ENCODE data around the gene RHOU. TPM values are rescaled to one million over a fixed set of nuclear protein-coding genes. Genes with fewer than 3 reads are reported as not detected.

RHOU gene
- total and polyA plus RNA-seq, 7 donors, result 5.7 to 90.9 (median 18.9) TPM

- Histone ChIP-seq H3K27me3 (ENCODE audit: insufficient read depth in 3 of 3, low read length in 2 of 3) (no peaks in the 10 kb centered on the region), H3K36me3 (ENCODE audit: insufficient read depth in 1 of 2, low read depth in 1 of 2) (peaks cover 0 to 17% of the 10 kb centered on the region in 2 donors), H3K27ac (no peak overlapping the region), H3K9me3 (no peaks in the 10 kb centered on the region), H3K4me1 (peaks cover 4% of the 10 kb centered on the region), H3K4me3 (no peak overlapping the region)
- intact Hi-C loops (cut with DNase I), result no loop called here
- DNase-seq, result no peak
- ATAC-seq, result no peak
- 51 to 81% (median 71%) methylated on average over 3 of the region's 3 CpGs for WGBS, 3 donors
- TF ChIP-seq, protein P1, sequence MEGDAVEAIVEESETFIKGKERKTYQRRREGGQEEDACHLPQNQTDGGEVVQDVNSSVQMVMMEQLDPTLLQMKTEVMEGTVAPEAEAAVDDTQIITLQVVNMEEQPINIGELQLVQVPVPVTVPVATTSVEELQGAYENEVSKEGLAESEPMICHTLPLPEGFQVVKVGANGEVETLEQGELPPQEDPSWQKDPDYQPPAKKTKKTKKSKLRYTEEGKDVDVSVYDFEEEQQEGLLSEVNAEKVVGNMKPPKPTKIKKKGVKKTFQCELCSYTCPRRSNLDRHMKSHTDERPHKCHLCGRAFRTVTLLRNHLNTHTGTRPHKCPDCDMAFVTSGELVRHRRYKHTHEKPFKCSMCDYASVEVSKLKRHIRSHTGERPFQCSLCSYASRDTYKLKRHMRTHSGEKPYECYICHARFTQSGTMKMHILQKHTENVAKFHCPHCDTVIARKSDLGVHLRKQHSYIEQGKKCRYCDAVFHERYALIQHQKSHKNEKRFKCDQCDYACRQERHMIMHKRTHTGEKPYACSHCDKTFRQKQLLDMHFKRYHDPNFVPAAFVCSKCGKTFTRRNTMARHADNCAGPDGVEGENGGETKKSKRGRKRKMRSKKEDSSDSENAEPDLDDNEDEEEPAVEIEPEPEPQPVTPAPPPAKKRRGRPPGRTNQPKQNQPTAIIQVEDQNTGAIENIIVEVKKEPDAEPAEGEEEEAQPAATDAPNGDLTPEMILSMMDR (IDR thresholded peaks at IDR 0.05), result no peak
Observed at GRCh38 chr1:228748431-228748830, 13.2 kb downstream of the RHOU start.

- H3K4me1 ChIP-seq, result peaks cover 4% of the 10 kb centered on the region
- H3K27me3 ChIP-seq (ENCODE audit: insufficient read depth in 3 of 3, low read length in 2 of 3), result peaks cover 0 to 3% (median 0%) of the 10 kb centered on the region in 3 donors
- TF ChIP-seq, protein P1 (IDR thresholded peaks at IDR 0.05), result no peak
- peaks cover 0 to 4% of the 10 kb centered on the region in 2 donors for H3K36me3 ChIP-seq (ENCODE audit: insufficient read depth in 1 of 2, low read depth in 1 of 2)
- no peak overlapping the region for H3K4me3 ChIP-seq
- no peaks in the 10 kb centered on the region for H3K9me3 ChIP-seq
- ATAC-seq (no peak), DNase-seq (no peak)
- no peak overlapping the region for H3K27ac ChIP-seq
- WGBS, 3 donors, result 94 to 100% (median 97%) methylated on average over 2 of the region's 2 CpGs
- intact Hi-C loops (cut with DNase I), result no loop called here
Observed at GRCh38 chr1:228749765-228750164, 14.5 kb downstream of the RHOU start.

DNA sequence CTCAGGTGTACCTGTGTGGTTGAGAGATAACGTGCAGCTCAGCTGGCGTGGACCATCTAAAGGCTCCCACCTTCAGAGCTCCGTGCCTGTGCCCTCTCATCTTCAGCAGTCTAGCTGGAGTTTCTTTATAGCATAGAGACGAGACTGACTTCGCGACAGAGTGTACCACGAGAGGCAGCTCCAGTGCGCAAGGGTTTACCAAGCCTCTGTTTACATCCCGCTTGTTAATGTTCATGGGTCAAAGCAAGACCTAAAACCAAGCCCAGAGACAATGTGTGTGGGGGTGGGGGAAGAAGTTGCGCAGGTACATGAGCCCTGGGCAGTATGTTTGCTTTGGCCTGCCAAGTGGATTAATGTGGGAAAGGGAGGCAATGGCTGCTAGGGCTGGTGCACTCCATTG is 15.6 kb downstream of the RHOU start:
- TF ChIP-seq, protein P1 (IDR thresholded peaks at IDR 0.05), result no peak
- no peak for DNase-seq
- Histone ChIP-seq H3K4me3 (no peak overlapping the region), H3K27ac (no peak overlapping the region), H3K4me1 (no peaks in the 10 kb centered on the region), H3K9me3 (no peaks in the 10 kb centered on the region), H3K27me3 (ENCODE audit: insufficient read depth in 3 of 3, low read length in 2 of 3) (peaks cover 0 to 5% (median 3%) of the 10 kb centered on the region in 3 donors), H3K36me3 (ENCODE audit: insufficient read depth in 1 of 2, low read depth in 1 of 2) (peaks cover 0 to 4% of the 10 kb centered on the region in 2 donors)
- intact Hi-C loops (cut with DNase I), result no loop called here
- ATAC-seq, result no peak
- WGBS, 3 donors, result 87 to 91% (median 88%) methylated on average over 10 of the region's 10 CpGs

- intact Hi-C loops (cut with DNase I), result no loop called here
- H3K36me3 ChIP-seq (ENCODE audit: insufficient read depth in 1 of 2, low read depth in 1 of 2), result no peaks in the 10 kb centered on the region
- no peak for ATAC-seq
- no peak overlapping the region for H3K27ac ChIP-seq
- no peak for DNase-seq
- WGBS, 3 donors, result 77 to 90% (median 80%) methylated on average over 3 of the region's 3 CpGs
- H3K9me3 ChIP-seq, result no peaks in the 10 kb centered on the region
- no peaks in the 10 kb centered on the region for H3K4me1 ChIP-seq
- H3K4me3 ChIP-seq, result no peak overlapping the region
- TF ChIP-seq, protein P1 (IDR thresholded peaks at IDR 0.05), result no peak
- H3K27me3 ChIP-seq (ENCODE audit: insufficient read depth in 3 of 3, low read length in 2 of 3), result peaks cover 0 to 5% (median 3%) of the 10 kb centered on the region in 3 donors
Observed at GRCh38 chr1:228751360-228752098, 16.2 kb downstream of the RHOU start.

All from psoas muscle (tissue), 8 donors.